Lung (tissue), 12 donors: Measurements from ENCODE around the gene AGR2. TPM values are rescaled to one million over a fixed set of nuclear protein-coding genes. Genes with fewer than 3 reads are reported as not detected.

Experiments
- ATAC-seq: fragments of 200-7000 bp; cut with Tn5 transposase; one replicate; pipeline ENCODE4 v1.9.1; 2020; ENCODE audit warnings: moderate number of reproducible peaks; ENCODE audit not compliant: insufficient read depth, low FRiP score
- DNase-seq, 3 donors: peaks; one replicate each; pipeline ENCODE4 v3.0.0-alpha.2; 2013 to 2017
- H3K27ac ChIP-seq, 2 donors: one replicate each; pipeline ENCODE4 v1.5.1; 2013; ENCODE audit warnings: mild to moderate bottlenecking in 2 of 2, moderate library complexity in 2 of 2, control low read depth in 1 of 2, inconsistent platforms in 1 of 2, low read depth in 1 of 2, low read length in 1 of 2
- H3K27me3 ChIP-seq, 3 donors: one replicate each; pipeline ENCODE4 v1.5.1; 2013; ENCODE audit warnings: low read length in 2 of 3; ENCODE audit not compliant: control insufficient read depth in 3 of 3, insufficient read depth in 3 of 3
- H3K36me3 ChIP-seq, 4 donors: one replicate each; pipeline ENCODE4 v1.5.1; 2013; ENCODE audit warnings: low read length in 4 of 4, mild to moderate bottlenecking in 1 of 4, moderate library complexity in 1 of 4; ENCODE audit not compliant: control insufficient read depth in 4 of 4, insufficient read depth in 4 of 4
- H3K4me1 ChIP-seq, 5 donors: one replicate each; pipeline ENCODE4 v1.5.1; 2013; ENCODE audit warnings: low read length in 5 of 5, mild to moderate bottlenecking in 2 of 5, moderate library complexity in 1 of 5; ENCODE audit not compliant: control insufficient read depth in 5 of 5, insufficient read depth in 5 of 5
- H3K4me3 ChIP-seq: one replicate; pipeline ENCODE4 v1.5.1; 2013; ENCODE audit warnings: mild to moderate bottlenecking, control low read depth, moderate library complexity
- H3K9ac ChIP-seq, 2 donors: one replicate each; pipeline ENCODE4 v1.5.1; 2013; ENCODE audit warnings: low read length in 2 of 2, control low read depth in 1 of 2; ENCODE audit not compliant: insufficient read depth in 1 of 2
- H3K9me3 ChIP-seq, 4 donors: one replicate each; pipeline ENCODE4 v1.5.1; 2013; ENCODE audit warnings: low read length in 3 of 4, mild to moderate bottlenecking in 1 of 4, moderate library complexity in 1 of 4; ENCODE audit not compliant: control insufficient read depth in 4 of 4, insufficient read depth in 3 of 4
- WGBS, 2 donors: extraction: QIAGEN DNeasy Blood & Tissue Kit; methylation state at CpG; one replicate each; pipeline ENCODE4 v1.1.7; 2013; 5-methylcytosine and 5-hydroxymethylcytosine counted together
- polyA plus RNA-seq, 2 donors: library from polyadenylated mRNA; stranded (reverse); fragments of 200-250 nt; gene quantifications; one replicate each; pipeline ENCODE4 v1.2.1, GENCODE V29; 2013
- total RNA-seq, 2 donors: library from RNA; depleted of rRNA in 1 of 2; stranded (reverse); fragments of >200 nt in 1 of 2; gene quantifications; one replicate each; pipeline ENCODE4 v1.2.1, GENCODE V29; 2014 to 2021
- TF ChIP-seq, protein P1 (sequence below): IDR thresholded peaks from 2 replicates; pipeline ENCODE4 v1.5.1; 2012; ENCODE audit warnings: mild to moderate bottlenecking; ENCODE audit errors: control extremely low read depth, extremely low read depth
- donor health status: control.
- donor health status: control.
- donor health status: Bipolar disorder and iron deficiency.
- donor health status: healthy.
- donor health status: DM: yes; HTN: yes; CAD: no.

The AGR2 gene
- total and polyA plus RNA-seq, 4 donors, result 137 to 420 (median 290) TPM

DNA sequence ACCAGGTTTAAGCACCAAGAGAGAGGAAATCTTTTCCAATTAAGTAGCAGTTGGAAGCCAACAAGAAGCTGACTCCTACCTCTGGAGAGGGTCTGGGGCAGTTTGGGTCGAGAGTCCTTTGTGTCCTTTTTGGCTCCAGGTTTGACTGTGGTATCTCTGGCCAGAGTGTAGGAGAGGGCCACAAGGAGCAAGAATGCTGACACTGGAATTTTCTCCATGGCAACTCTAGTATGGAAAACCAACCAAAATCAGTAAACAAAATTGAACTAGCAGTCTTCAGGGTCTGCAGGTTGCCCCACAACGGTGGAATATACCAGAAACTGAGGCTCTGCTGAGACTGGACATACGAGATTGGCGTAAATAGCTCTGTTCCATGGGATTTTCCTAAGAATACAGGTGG, 3.2 kb downstream of the AGR2 start:
- H3K4me1 ChIP-seq, result no peaks in the 10 kb centered on the region
- ATAC-seq, result no peak
- 82 to 91% methylated on average over 4 of the region's 4 CpGs for WGBS, 2 donors
- H3K36me3 ChIP-seq, result no peaks in the 10 kb centered on the region
- H3K27ac ChIP-seq, result peak overlapping the region in 1 of 2 donors; percentile 40
- no peak for DNase-seq
- H3K4me3 ChIP-seq, result no peak overlapping the region
- H3K9me3 ChIP-seq, result no peaks in the 10 kb centered on the region
- no peak overlapping the region for H3K9ac ChIP-seq
- TF ChIP-seq, protein P1, sequence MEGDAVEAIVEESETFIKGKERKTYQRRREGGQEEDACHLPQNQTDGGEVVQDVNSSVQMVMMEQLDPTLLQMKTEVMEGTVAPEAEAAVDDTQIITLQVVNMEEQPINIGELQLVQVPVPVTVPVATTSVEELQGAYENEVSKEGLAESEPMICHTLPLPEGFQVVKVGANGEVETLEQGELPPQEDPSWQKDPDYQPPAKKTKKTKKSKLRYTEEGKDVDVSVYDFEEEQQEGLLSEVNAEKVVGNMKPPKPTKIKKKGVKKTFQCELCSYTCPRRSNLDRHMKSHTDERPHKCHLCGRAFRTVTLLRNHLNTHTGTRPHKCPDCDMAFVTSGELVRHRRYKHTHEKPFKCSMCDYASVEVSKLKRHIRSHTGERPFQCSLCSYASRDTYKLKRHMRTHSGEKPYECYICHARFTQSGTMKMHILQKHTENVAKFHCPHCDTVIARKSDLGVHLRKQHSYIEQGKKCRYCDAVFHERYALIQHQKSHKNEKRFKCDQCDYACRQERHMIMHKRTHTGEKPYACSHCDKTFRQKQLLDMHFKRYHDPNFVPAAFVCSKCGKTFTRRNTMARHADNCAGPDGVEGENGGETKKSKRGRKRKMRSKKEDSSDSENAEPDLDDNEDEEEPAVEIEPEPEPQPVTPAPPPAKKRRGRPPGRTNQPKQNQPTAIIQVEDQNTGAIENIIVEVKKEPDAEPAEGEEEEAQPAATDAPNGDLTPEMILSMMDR, result no peak
- no peaks in the 10 kb centered on the region for H3K27me3 ChIP-seq

DNA sequence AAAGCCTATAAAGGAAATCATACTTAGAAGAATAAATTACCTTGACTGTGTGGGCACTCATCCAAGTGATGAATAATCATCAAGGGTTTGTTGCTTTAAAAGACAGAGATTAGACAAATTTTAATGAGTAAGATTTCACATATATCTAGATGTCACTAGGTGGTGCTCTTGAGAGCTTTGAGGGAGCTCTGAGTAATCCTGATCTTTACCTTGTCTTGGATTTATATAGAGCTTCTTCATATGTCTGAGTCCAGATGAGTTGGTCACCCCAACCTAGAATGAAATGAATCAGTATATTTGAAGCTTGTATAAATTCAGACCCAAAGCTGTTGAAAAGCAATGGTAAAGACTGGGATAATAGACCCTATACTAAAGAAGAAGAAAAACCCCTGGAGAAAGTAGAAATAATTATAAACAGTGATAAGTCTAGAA, 3.7 kb downstream of the AGR2 start:
- no peaks in the 10 kb centered on the region for H3K27me3 ChIP-seq
- H3K36me3 ChIP-seq, result no peaks in the 10 kb centered on the region
- no peaks in the 10 kb centered on the region for H3K9me3 ChIP-seq
- DNase-seq (peak in 2 of 3 donors; percentile 36 to 60), ATAC-seq (peak; percentile 30)
- no peaks in the 10 kb centered on the region for H3K4me1 ChIP-seq
- TF ChIP-seq, protein P1, result no peak
- H3K27ac ChIP-seq, result no peak overlapping the region
- no peak overlapping the region for H3K4me3 ChIP-seq
- no peak overlapping the region for H3K9ac ChIP-seq

DNA sequence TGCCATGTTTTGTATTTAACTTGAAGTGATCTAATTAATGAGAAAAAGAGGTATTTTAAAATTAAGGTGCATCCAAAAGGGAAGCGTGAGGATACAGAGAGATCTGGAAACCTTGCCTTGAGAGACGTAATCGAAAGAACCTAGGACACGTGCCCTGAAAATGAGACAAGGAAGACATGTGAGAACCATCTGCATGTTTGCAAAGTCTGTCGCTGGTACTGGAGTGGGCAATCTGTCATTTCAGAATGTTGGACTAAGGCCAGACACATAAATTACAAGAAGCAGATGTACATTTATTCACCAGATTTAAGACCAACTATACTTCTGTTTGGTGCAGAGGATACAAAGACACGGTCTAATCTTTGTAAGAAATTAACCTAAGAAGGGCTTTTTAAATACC, 9.2 kb downstream of the AGR2 start:
- Histone ChIP-seq H3K9me3 (no peaks in the 10 kb centered on the region), H3K4me1 (no peaks in the 10 kb centered on the region), H3K9ac (no peak overlapping the region), H3K27me3 (no peaks in the 10 kb centered on the region), H3K4me3 (no peak overlapping the region), H3K36me3 (no peaks in the 10 kb centered on the region), H3K27ac (no peak overlapping the region)
- no peak for ATAC-seq
- TF ChIP-seq, protein P1, result no peak
- WGBS, 2 donors, result 25 to 40% methylated on average over 6 of the region's 6 CpGs
- no peak for DNase-seq

DNA sequence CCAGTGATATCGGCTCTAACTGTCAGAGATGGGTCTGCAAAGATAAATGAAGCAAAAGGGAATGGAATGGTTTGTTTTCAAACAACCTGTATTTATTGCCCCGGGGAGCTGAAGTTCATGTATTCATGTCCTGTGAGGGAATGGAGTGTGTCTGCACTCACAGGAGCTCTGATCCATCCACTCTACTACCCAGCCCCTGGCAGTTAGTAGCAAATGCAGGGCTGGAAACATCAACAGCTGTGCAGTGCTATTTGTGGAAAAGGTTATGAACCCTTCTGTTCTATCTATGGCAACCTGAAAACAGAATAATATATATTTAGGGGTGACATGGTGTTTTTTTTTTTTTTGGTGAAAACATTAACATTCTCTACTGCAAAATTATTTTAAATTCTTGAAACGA, 9.8 kb downstream of the AGR2 start:
- Histone ChIP-seq H3K27me3 (no peaks in the 10 kb centered on the region), H3K36me3 (no peaks in the 10 kb centered on the region), H3K4me1 (no peaks in the 10 kb centered on the region), H3K9me3 (no peaks in the 10 kb centered on the region), H3K27ac (no peak overlapping the region), H3K9ac (no peak overlapping the region), H3K4me3 (no peak overlapping the region)
- no peak for ATAC-seq
- no peak for DNase-seq
- TF ChIP-seq, protein P1, result no peak
- WGBS, 2 donors, result 64 to 83% methylated on average over 3 of the region's 3 CpGs
